HG03460 (cell line): ENCODE results near the gene CBR4.
"Not testable (repeated sequence)": the region's sequence is repeated elsewhere in the genome, so short reads cannot be mapped to it uniquely, and the experiment has no call there.

Source experiments
- ATAC-seq: cut with Tn5 transposase; IDR thresholded peaks from one replicate; pipeline ENCODE4 v1.9.1; 2021; ENCODE audit not compliant: unreplicated experiment

The CBR4 gene

DNA sequence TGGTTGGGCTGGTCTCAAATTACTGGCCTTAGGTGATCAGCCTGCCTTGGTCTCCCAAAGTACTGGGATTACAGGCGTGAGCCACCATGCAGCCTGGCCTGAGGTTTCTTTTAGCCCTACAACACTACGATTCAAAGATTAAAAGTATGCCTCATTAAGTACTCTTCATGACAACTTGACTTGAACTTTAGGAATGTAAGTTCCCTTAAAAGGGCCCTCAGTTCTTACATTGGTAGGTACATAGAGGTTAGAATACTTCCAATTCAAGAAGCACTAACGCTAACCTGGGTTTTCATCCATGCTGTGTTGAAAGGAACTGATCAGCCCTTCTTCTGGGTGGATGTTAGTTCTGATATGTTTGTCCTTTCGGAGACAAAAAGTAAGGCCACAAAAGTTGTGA, 15.1 kb downstream of the CBR4 start:
- ATAC-seq = no peak

DNA sequence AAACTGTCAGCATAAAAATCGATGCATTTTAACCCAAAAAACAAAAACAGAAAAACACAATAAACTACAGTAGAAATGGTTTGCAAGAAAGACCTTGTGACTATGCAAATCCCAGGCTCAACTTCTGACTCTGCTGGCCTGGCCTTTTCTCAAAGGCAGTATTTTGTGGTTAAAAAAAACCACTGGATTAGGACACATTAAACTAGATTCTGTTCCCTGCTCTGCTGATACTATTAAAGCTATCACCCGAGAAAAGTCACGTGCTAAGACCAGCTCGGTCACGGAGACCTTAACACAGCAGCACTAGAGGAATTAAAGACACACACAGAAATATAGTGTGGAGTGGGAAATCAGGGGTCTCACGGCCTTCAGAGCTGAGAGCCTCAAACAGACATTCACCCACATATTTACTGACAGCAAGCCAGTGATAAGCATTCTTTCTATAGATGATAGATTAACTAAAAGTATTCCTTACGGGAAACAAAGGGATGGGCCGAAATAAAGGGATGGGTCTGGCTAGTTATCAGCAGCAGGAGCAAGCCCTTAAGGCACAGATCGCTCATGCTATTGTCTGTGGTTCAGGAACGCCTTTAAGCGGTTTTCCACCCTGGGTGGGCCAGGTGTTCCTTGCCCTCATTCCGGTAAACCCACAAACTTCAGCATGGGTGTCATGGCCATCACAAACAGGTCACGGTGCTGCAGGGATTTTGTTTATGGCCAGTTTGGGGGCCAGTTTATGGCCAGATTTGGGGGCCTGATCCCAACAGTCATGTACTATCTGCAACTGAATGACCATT, 16.1 kb downstream of the CBR4 start:
- no peak for ATAC-seq

DNA sequence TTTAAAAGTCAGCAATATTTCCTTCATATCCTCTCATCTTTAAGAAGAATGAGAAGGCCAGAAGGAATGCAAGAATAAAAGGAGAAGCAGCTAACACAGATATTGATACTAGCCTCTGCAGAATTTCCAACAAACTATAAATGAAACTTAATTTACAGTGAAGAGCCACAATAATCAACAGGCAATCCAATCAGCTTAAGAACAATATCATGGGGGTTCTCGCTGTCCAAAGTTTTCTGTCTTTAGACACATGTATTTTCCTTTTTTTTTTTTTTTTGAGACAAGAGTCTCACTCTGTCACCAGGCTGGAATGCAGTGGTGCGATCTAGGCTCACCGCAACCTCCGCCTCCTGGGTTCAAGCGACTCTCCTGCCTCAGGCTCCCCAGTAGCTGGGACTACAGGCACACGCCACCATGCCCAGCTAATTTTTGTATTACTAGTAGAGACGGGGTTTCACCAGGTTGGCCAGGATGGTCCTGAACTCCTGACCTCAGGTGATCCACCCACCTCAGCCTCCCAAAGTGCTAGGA, 17.0 kb downstream of the CBR4 start:
- ATAC-seq = not testable (repeated sequence)

DNA sequence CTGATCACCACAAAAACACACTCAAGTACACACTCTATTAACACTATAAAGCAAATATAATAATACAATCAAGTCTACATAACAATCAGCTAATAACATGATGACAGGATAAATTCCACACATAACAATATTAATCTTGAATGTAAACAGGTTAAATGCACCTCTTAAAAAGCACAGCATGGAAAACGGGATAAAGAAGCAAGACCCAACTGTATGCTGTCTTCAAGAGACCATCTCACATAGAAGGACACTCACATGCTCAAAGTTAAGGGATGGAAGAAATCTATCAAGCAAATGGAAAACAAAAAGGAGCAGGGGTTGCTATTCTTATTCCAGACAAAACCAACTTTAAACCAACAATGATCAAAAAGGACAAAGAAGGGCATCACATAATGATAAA, 28.1 kb downstream of the CBR4 start:
- no peak for ATAC-seq

DNA sequence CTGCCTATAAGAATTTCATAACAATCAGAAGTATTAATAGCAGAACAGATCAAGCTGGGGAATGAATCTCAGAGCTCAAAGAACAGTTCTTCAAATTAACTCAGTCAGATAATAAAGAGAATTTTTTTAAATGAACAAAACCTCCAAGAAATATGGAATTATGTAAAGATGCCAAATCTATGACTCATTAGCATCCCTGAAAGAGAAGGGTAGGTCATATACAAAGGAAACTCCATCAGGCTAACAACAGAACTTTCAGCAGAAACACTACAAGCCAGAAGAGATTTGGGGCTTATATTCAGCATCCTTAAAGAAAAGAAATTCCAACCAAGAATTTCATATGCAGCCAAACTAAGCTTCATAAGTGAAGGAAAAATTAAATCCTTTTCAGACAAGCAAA, 28.6 kb downstream of the CBR4 start:
- ATAC-seq = no peak

DNA sequence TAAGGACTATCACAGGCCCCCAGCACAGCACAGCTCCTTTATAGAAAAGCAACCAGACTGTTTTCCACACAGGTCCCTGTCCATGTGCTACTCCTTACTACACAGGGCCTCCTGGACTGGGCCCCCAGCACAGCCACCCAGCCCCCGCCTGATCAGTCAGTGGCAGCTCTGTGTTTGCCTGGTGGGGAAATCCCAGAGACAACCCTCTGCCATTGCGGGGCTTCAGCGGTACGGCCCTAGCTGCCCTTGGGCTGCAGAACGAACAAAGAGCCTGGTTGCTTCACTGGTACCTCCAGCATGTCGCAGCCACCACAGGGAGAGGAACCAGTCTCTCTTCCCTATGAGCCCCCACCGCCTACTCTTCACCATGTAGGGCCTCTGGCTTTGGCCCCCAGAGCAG, 30.7 kb downstream of the CBR4 start:
- no peak for ATAC-seq

DNA sequence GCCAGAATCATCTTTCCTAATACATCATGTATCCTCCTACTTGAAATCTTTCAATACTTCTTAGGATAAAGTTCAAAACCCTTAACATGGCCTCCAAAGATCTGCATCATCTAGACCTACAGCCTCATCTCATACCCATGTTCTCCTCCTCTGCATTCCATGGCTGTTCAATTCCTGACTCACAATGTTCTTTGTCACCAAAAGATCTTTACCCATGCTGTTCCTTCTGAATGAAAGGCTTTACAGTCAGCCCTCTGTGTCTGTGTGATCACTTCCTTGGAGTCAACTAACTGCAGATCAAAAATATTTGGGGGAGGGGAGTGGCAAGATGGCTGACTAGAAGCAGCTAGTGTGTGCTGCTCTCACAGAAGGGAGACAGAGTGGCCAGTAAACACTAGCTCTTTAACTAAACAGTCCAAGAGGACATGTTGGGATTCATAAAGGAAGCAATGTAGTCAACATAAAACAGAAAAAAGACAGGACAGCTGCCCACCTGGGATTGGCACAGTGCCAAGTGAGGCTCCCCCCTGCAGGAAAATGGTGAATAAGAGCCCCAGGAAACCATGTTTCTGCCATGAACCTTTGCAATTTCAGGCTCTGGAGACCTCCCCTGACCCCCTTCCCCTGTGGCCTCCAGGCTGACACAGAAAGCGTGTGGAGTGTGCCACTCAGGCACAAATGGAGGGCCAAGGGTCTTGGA, 31.9 kb downstream of the CBR4 start:
- no peak for ATAC-seq

DNA sequence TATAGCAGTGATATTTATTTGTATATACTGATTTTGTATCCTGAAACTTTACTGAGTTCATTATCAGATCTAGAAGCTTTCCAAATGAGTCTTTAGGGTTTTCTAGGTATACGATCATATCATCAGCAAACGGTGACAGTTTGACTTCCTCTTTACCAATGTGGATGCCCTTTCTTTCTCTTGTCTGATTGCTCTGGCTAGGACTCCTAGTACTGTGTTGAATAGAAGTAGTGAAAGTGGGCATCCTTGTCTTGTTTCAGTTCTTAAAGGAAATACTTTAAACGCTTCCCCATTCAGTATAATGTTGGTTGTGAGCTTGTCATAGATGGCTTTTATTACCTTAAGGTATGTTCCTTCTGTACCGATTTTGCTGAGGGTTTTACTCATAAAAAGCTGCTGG, 37.5 kb downstream of the CBR4 start:
- no peak for ATAC-seq

DNA sequence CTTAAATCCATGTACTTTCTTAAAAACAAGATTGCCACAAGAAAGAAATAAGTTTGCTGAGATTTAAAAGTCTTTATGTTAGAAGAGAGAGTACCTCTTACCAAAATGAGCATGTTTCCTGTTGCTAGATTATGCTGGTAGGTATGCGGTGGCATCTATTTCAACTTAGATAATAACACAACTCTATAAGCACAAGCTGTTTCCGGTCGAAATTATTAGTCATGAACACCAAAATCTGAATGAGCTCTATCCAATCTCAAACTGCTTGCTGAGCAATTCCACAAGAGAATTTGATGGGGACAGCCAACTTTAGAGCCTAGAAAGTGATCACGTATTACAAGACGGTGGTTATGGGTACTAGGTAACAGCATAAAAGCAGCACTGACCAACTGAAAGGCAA, 49.3 kb downstream of the CBR4 start:
- ATAC-seq = no peak

DNA sequence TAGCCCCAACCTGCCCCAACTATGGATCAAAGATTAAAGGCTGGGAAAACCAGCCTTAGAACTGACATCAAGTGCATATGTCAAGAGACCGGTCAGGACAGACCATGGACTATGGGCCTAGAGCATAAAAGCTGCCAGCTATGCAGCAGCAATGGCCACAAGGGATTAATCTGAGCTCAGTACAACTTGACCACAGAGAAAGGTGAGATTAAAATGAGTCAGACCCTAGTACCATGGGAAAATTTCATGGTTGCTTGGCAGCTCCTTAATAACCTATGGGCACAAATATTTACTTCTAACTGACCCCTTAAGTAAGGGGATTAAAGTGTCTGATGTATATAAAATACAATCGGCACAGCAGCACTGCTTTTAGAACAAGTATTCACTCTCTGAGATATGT, 54.4 kb downstream of the CBR4 start:
- ATAC-seq = no peak

DNA sequence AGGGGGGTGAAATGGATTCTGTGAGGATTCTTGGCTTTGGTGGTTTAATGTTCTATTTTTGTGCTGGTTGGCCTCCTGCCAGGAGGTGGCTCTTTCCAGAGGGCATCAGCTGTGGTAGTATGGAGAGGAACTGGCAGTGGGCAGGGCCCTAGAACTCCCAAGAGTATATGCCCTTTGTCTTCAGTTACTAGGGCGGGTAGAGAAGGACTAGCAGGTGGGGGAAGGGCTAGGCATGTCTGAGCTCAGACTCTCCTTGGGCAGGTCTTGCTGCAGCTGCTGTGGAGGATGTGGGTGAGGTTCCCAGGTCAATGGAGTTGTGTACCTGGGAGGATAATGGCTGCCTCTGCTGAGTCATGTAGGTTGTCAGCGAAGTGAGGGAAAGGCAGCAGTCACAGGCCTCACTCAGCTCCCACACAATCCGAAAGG, 57.2 kb downstream of the CBR4 start:
- not testable (repeated sequence) for ATAC-seq

DNA sequence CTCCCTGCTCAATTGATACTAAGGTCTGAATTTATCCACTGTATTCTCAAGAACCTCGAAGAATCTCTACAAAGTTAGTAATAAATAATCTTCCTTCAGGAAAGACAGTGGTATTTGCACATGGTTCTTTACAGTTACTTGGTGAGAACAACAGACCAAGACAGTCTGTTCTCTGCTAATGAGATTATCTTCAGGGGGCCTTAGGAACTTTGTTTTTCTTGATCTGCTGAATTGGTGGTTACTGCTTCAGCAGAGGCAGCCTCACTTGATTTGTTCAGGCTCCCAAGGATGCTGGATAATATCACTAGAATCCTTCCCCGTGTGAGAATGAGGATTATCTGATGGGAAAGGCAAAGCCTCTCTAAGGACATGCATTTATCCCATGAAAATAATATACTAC, 64.8 kb downstream of the CBR4 start:
- ATAC-seq = no peak

DNA sequence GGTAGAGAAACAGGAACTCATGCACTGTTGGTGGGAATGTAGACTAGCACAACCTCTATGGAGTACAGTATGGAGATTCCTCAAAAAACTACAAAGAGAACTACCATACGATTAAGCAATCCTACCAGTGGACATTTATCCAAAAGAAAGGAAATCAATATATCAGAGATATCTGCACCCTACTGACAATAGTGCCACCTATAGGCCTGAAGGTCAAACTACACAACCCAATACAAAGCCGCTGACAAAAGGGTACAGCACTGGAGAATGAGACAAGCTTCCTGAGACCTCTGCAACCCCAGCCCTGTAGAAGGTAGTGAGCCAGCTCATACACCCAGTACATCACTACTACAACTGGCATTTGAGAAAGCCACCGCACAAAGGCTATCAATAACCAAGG, 67.1 kb downstream of the CBR4 start:
- ATAC-seq = no peak
